Naive thymus-derived CD4-positive, alpha-beta T cell (primary cell): ENCODE measurements around the gene IGSF8. TPM values are rescaled to one million over a fixed set of nuclear protein-coding genes. Genes with fewer than 3 reads are reported as not detected.
A peak's percentile ranks its signal among the peaks of the same experiment; 100 is the strongest.

Source experiments
- ATAC-seq: fragments of 150-1000 bp; cut with Tn5 transposase; 2 replicates; pipeline ENCODE4 v1.10.0; 2021; ENCODE audit warnings: mild to moderate bottlenecking, moderate library complexity
- CTCF ChIA-PET: fragments of 350-600 bp; sonication (Branson Sonifier 250); formaldehyde crosslinking; loops from one replicate; lab custom pipeline; 2021; ENCODE audit warnings: antibody characterized with exemption; lab: Charles Lee
- POLR2A ChIA-PET: fragments of 350-600 bp; sonication (Branson Sonifier 250); formaldehyde crosslinking; loops from one replicate; lab custom pipeline; 2021; ENCODE audit warnings: antibody characterized with exemption, inconsistent platforms; lab: Charles Lee
- DNase-seq, 9 donors: peaks; one replicate each; pipeline versions ENCODE4 v3.0.0 to v3.0.0-alpha.2; 2020 to 2022; ENCODE audit warnings: mixed read lengths in 1 of 9
- H3K27ac ChIP-seq: one replicate; pipeline ENCODE4 v1.7.0; 2013; ENCODE audit warnings: mild to moderate bottlenecking, low read depth, low read length, moderate library complexity
- H3K27me3 ChIP-seq, 2 donors: one replicate each; pipeline ENCODE4 v1.7.0; 2013; ENCODE audit warnings: low read length in 2 of 2, mild to moderate bottlenecking in 2 of 2, moderate library complexity in 2 of 2; ENCODE audit not compliant: control insufficient read depth in 2 of 2, insufficient read depth in 2 of 2
- H3K36me3 ChIP-seq, 3 experiments: 1 replicate in 2 of 3; 2 replicates in 1 of 3; pipeline ENCODE4 v1.7.0; 2013; ENCODE audit warnings: low read length in 3 of 3, mild to moderate bottlenecking in 3 of 3, moderate library complexity in 1 of 3; ENCODE audit not compliant: insufficient read depth in 3 of 3, control insufficient read depth in 2 of 3
- H3K4me1 ChIP-seq, 2 donors: one replicate each; pipeline ENCODE4 v1.7.0; 2013; ENCODE audit warnings: low read length in 2 of 2, mild to moderate bottlenecking in 2 of 2, moderate library complexity in 1 of 2; ENCODE audit not compliant: control insufficient read depth in 2 of 2, insufficient read depth in 2 of 2
- H3K4me3 ChIP-seq: 2 replicates; pipeline ENCODE4 v1.7.0; 2013; ENCODE audit warnings: mild to moderate bottlenecking, low read length
- H3K9me3 ChIP-seq, 3 experiments: 1 replicate in 2 of 3; 2 replicates in 1 of 3; pipeline ENCODE4 v1.7.0; 2013; ENCODE audit warnings: low read length in 3 of 3; ENCODE audit not compliant: control insufficient read depth in 2 of 3
- H3K27ac Mint-ChIP-seq, 9 donors: one replicate each; pipeline ENCODE4 v1.8.0; 2020 to 2022; ENCODE audit warnings: mixed read lengths in 9 of 9, mild to moderate bottlenecking in 8 of 9, moderate library complexity in 5 of 9, inconsistent platforms in 2 of 9
- H3K27me3 Mint-ChIP-seq, 5 donors: one replicate each; pipeline ENCODE4 v1.8.0; 2021 to 2022; ENCODE audit warnings: mixed read lengths in 5 of 5, mild to moderate bottlenecking in 1 of 5
- H3K36me3 Mint-ChIP-seq, 5 donors: one replicate each; pipeline ENCODE4 v1.8.0; 2020 to 2022; ENCODE audit warnings: mixed read lengths in 5 of 5, mild to moderate bottlenecking in 3 of 5, inconsistent platforms in 1 of 5
- H3K4me1 Mint-ChIP-seq, 7 donors: one replicate each; pipeline ENCODE4 v1.8.0; 2020 to 2022; ENCODE audit warnings: mixed read lengths in 7 of 7, mild to moderate bottlenecking in 3 of 7, inconsistent platforms in 1 of 7
- H3K4me3 Mint-ChIP-seq, 10 donors: one replicate each; pipeline ENCODE4 v1.8.0; 2020 to 2022; ENCODE audit warnings: mild to moderate bottlenecking in 10 of 10, mixed read lengths in 10 of 10, moderate library complexity in 6 of 10, inconsistent platforms in 2 of 10
- H3K9me3 Mint-ChIP-seq, 11 donors: one replicate each; pipeline ENCODE4 v1.8.0; 2020 to 2022; ENCODE audit warnings: mixed read lengths in 11 of 11, mild to moderate bottlenecking in 4 of 11, inconsistent platforms in 1 of 11, moderate library complexity in 1 of 11
- intact Hi-C, 2 donors: fragments of 100-400 bp; cut with micrococcal nuclease; formaldehyde crosslinking; loops; one replicate each; pipeline ENCODE4 v1.15.1; 2023
- polyA plus RNA-seq, 2 donors: library from polyadenylated mRNA; unstranded; fragments of 300-500 nt; fragmentation: Illumina TruSeq; gene quantifications; one replicate each; pipeline ENCODE4 v1.2.3, GENCODE V29; 2021
- total RNA-seq, 6 experiments: library from RNA in 5 of 6; stranded (reverse) in 5 of 6; gene quantifications; 1 replicate in 5 of 6; 2 replicates in 1 of 6; pipeline ENCODE4 v1.2.3 and lab custom pipeline; 2021 to 2026

IGSF8 gene
- total and polyA plus RNA-seq, 7 experiments from 2014 or later = 31.9 to 68.7 (median 44.8) TPM

- ATAC-seq = no peak
- Mint-ChIP-seq H3K4me3 (no peak overlapping the region), H3K27ac (peak overlapping the region in 1 of 9 donors; percentile 78), H3K4me1 (peaks cover 0 to 10% (median 0%) of the 10 kb centered on the region in 7 donors), H3K27me3 (peaks cover 50 to 83% (median 64%) of the 10 kb centered on the region in 5 donors), H3K36me3 (no peaks in the 10 kb centered on the region), H3K9me3 (peaks cover 0 to 2% (median 0%) of the 10 kb centered on the region in 11 donors)
- Histone ChIP-seq H3K4me1 (no peaks in the 10 kb centered on the region), H3K27me3 (peaks cover 14 to 17% of the 10 kb centered on the region in 2 donors), H3K27ac (no peak overlapping the region), H3K9me3 (no peaks in the 10 kb centered on the region), H3K36me3 (no peaks in the 10 kb centered on the region), H3K4me3 (no peak overlapping the region)
- intact Hi-C loops = no loop called here
- no peak for DNase-seq
- ChIA-PET CTCF (interaction anchor here (0.8 to 5.2 kb wide), 7 partner anchors 10 to 278 kb away, joined by 3 to 58 read pairs (median 4); partner anchors contain the start of gene PIGM), POLR2A (no interaction called here)
These were observed 20.9 kb downstream of the IGSF8 start for GRCh38 chr1:160077486-160077885.

- Histone ChIP-seq H3K27ac (no peak overlapping the region), H3K4me1 (peaks cover 0 to under 1% of the 10 kb centered on the region in 2 donors), H3K36me3 (no peaks in the 10 kb centered on the region), H3K4me3 (no peak overlapping the region), H3K27me3 (peaks cover 13 to 14% of the 10 kb centered on the region in 2 donors), H3K9me3 (no peaks in the 10 kb centered on the region)
- intact Hi-C loops = no loop called here
- no peak for DNase-seq
- peaks cover 0 to 2% (median 0%) of the 10 kb centered on the region in 11 donors for H3K9me3 Mint-ChIP-seq
- ChIA-PET POLR2A (no interaction called here), CTCF (interaction anchor here (1.2 kb wide), 1 partner anchor 28 kb away, joined by 3 read pairs; no protein-coding TSS in a partner anchor)
- no peaks in the 10 kb centered on the region for H3K36me3 Mint-ChIP-seq
- no peak for ATAC-seq
- peaks cover 48 to 81% (median 63%) of the 10 kb centered on the region in 5 donors for H3K27me3 Mint-ChIP-seq
- peaks cover 0 to 17% (median 4%) of the 10 kb centered on the region in 7 donors for H3K4me1 Mint-ChIP-seq
- no peak overlapping the region for H3K27ac Mint-ChIP-seq
- no peak overlapping the region for H3K4me3 Mint-ChIP-seq
These were observed 22.1 kb downstream of the IGSF8 start for GRCh38 chr1:160076295-160076694.

- no peak overlapping the region for H3K27ac Mint-ChIP-seq
- H3K4me1 ChIP-seq = peaks cover 0 to 5% of the 10 kb centered on the region in 2 donors
- no peaks in the 10 kb centered on the region for H3K36me3 ChIP-seq
- intact Hi-C loops = no loop called here
- ATAC-seq (no peak), DNase-seq (no peak)
- H3K27ac ChIP-seq = no peak overlapping the region
- H3K27me3 ChIP-seq = peaks cover 8 to 9% of the 10 kb centered on the region in 2 donors
- peaks cover 44 to 78% (median 60%) of the 10 kb centered on the region in 5 donors for H3K27me3 Mint-ChIP-seq
- no peaks in the 10 kb centered on the region for H3K9me3 ChIP-seq
- H3K4me3 ChIP-seq = no peak overlapping the region
- CTCF ChIA-PET = interaction anchor here (0.6 to 3.5 kb wide), 3 partner anchors 10 to 176 kb away, joined by 3 to 12 read pairs (median 6); no protein-coding TSS in a partner anchor
- peaks cover 0 to 2% (median 0%) of the 10 kb centered on the region in 11 donors for H3K9me3 Mint-ChIP-seq
- H3K4me3 Mint-ChIP-seq = no peak overlapping the region
- POLR2A ChIA-PET = no interaction called here
- peaks cover under 1 to 19% (median 6%) of the 10 kb centered on the region in 7 donors for H3K4me1 Mint-ChIP-seq
- no peaks in the 10 kb centered on the region for H3K36me3 Mint-ChIP-seq
These were observed 22.6 kb downstream of the IGSF8 start for GRCh38 chr1:160075836-160076235.

- H3K36me3 Mint-ChIP-seq = no peaks in the 10 kb centered on the region
- no peak overlapping the region for H3K4me3 ChIP-seq
- DNase-seq (no peak), ATAC-seq (no peak)
- no peak overlapping the region for H3K27ac Mint-ChIP-seq
- H3K9me3 ChIP-seq = no peaks in the 10 kb centered on the region
- H3K4me3 Mint-ChIP-seq = no peak overlapping the region
- no peaks in the 10 kb centered on the region for H3K36me3 ChIP-seq
- H3K27me3 ChIP-seq = peaks cover 7 to 11% of the 10 kb centered on the region in 2 donors
- peaks cover 0 to 2% (median 0%) of the 10 kb centered on the region in 11 donors for H3K9me3 Mint-ChIP-seq
- ChIA-PET CTCF (interaction anchor here (0.6 to 3.5 kb wide), 4 partner anchors 11 to 301 kb away, joined by 4 to 12 read pairs (median 6); no protein-coding TSS in a partner anchor), POLR2A (no interaction called here)
- peaks cover 3 to 8% of the 10 kb centered on the region in 2 donors for H3K4me1 ChIP-seq
- no peak overlapping the region for H3K27ac ChIP-seq
- intact Hi-C loops = no loop called here
- H3K27me3 Mint-ChIP-seq = peaks cover 38 to 73% (median 50%) of the 10 kb centered on the region in 5 donors
- H3K4me1 Mint-ChIP-seq = peaks cover 9 to 28% (median 14%) of the 10 kb centered on the region in 7 donors
These were observed 23.6 kb downstream of the IGSF8 start for GRCh38 chr1:160074865-160075264.

- Mint-ChIP-seq H3K27ac (peak overlapping the region in 1 of 9 donors; percentile 9), H3K4me3 (peak overlapping the region in 3 of 10 donors; percentile 16 to 30 (median 26)), H3K36me3 (no peaks in the 10 kb centered on the region), H3K4me1 (peaks cover 9 to 26% (median 16%) of the 10 kb centered on the region in 7 donors), H3K9me3 (no peaks in the 10 kb centered on the region), H3K27me3 (peaks cover 18 to 61% (median 45%) of the 10 kb centered on the region in 5 donors)
- ATAC-seq = no peak
- POLR2A ChIA-PET = interaction anchor here (1.8 kb wide), 1 partner anchor 40 kb away, joined by 4 read pairs; no protein-coding TSS in a partner anchor
- H3K4me3 ChIP-seq = no peak overlapping the region
- H3K9me3 ChIP-seq = no peaks in the 10 kb centered on the region
- H3K4me1 ChIP-seq = peaks cover 3 to 8% of the 10 kb centered on the region in 2 donors
- no peaks in the 10 kb centered on the region for H3K36me3 ChIP-seq
- DNase-seq = no peak
- CTCF ChIA-PET = interaction anchor here (0.7 to 1.2 kb wide), 2 partner anchors 14 to 25 kb away, joined by 3 to 5 read pairs; no protein-coding TSS in a partner anchor
- H3K27ac ChIP-seq = no peak overlapping the region
- intact Hi-C loops = no loop called here
- peaks cover 0 to 6% of the 10 kb centered on the region in 2 donors for H3K27me3 ChIP-seq
These were observed 27.1 kb downstream of the IGSF8 start for GRCh38 chr1:160071289-160071688.

GRCh38 chr1:160070243-160071163, 27.9 kb downstream of the IGSF8 start:
- CTCF ChIA-PET = interaction anchor here (0.7 to 1.9 kb wide), 4 partner anchors 15 to 25 kb away, joined by 3 to 7 read pairs (median 4); no protein-coding TSS in a partner anchor
- DNase-seq (peak; percentile 47 to 81 (median 69)), ATAC-seq (peak; percentile 96)
- Histone ChIP-seq H3K4me3 (peak overlapping the region; percentile 85), H3K4me1 (peaks cover 3 to 8% of the 10 kb centered on the region in 2 donors), H3K27me3 (peaks cover 0 to 6% of the 10 kb centered on the region in 2 donors), H3K9me3 (no peaks in the 10 kb centered on the region), H3K36me3 (no peaks in the 10 kb centered on the region), H3K27ac (peak overlapping the region; percentile 51)
- H3K4me1 Mint-ChIP-seq = peaks cover 9 to 26% (median 16%) of the 10 kb centered on the region in 7 donors
- POLR2A ChIA-PET = interaction anchor here (0.8 to 1.8 kb wide), 4 partner anchors 15 to 146 kb away, joined by 3 to 5 read pairs (median 4); partner anchors contain the start of gene IGSF8
- intact Hi-C loops = loop anchor here in 1 of 2 donors (1.0 kb wide), 3 partner anchors 14 to 39 kb away; partner anchors contain the start of genes IGSF8 and PIGM
- no peaks in the 10 kb centered on the region for H3K36me3 Mint-ChIP-seq
- H3K4me3 Mint-ChIP-seq = peak overlapping the region; percentile 88 to 100 (median 92)
- H3K27me3 Mint-ChIP-seq = peaks cover 18 to 60% (median 37%) of the 10 kb centered on the region in 5 donors
- no peaks in the 10 kb centered on the region for H3K9me3 Mint-ChIP-seq
- H3K27ac Mint-ChIP-seq = peak overlapping the region in 7 of 9 donors; percentile 18 to 78 (median 62)
